SK-N-SH treated with all-trans-retinoic acid at 6 μM for 48 hours (cell line): ENCODE measurements around the gene AKAP10.

Experiments used
- ARNTL ChIP-seq: fragments of 450-650 bp; formaldehyde crosslinking; IDR thresholded peaks from 2 replicates; pipeline ENCODE4 v1.5.0; 2020; ENCODE audit warnings: low read depth, mild to moderate bottlenecking, moderate library complexity, borderline replicate concordance
- BACH2 ChIP-seq: fragments of 250-450 bp; sonication (Bioruptor Pico); IDR thresholded peaks from 2 replicates; pipeline ENCODE4 v1.9.0; 2021; ENCODE audit warnings: mild to moderate bottlenecking, borderline replicate concordance
- CSRNP3 ChIP-seq: fragments of 250-450 bp; sonication (Bioruptor Pico); IDR thresholded peaks from 2 replicates; pipeline ENCODE4 v1.5.1; 2021; ENCODE audit warnings: mild to moderate bottlenecking, moderate library complexity
- ESRRG ChIP-seq: fragments of 250-450 bp; sonication (Bioruptor Pico); IDR thresholded peaks from 2 replicates; pipeline ENCODE4 v1.6.1; 2021; ENCODE audit warnings: mild to moderate bottlenecking
- GLIS3 ChIP-seq: fragments of 250-450 bp; sonication (Bioruptor Pico); IDR thresholded peaks from 2 replicates; pipeline ENCODE4 v1.5.0; 2020; ENCODE audit warnings: mild to moderate bottlenecking, moderate library complexity
- PATZ1 ChIP-seq: fragments of 250-450 bp; sonication (Bioruptor Pico); IDR thresholded peaks from 2 replicates; pipeline ENCODE4 v1.8.0; 2020; ENCODE audit warnings: mild to moderate bottlenecking, moderate library complexity, borderline replicate concordance
- RARB ChIP-seq: fragments of 250-450 bp; sonication (Bioruptor Pico); IDR thresholded peaks from 2 replicates; pipeline ENCODE4 v1.8.0; 2021; ENCODE audit warnings: mild to moderate bottlenecking, moderate library complexity
- TCF4 ChIP-seq: fragments of 250-450 bp; sonication (Bioruptor Pico); IDR thresholded peaks from 2 replicates; pipeline ENCODE4 v1.8.0; 2021; ENCODE audit warnings: mild to moderate bottlenecking, moderate library complexity, borderline replicate concordance
- TOX ChIP-seq: fragments of 250-450 bp; sonication (Bioruptor Pico); IDR thresholded peaks from 2 replicates; pipeline ENCODE4 v1.8.0; 2021; ENCODE audit warnings: mild to moderate bottlenecking, moderate library complexity, borderline replicate concordance
- ZFP3 ChIP-seq: fragments of 250-450 bp; sonication (Bioruptor Pico); IDR thresholded peaks from 2 replicates; pipeline ENCODE4 v1.5.0; 2020; ENCODE audit warnings: mild to moderate bottlenecking, moderate library complexity
- ZFP30 ChIP-seq: fragments of 450-650 bp; formaldehyde crosslinking; IDR thresholded peaks from 2 replicates; pipeline ENCODE4 v1.5.0; 2022; ENCODE audit warnings: mild to moderate bottlenecking, moderate library complexity

- TF ChIP-seq ESRRG (CRISPR knock-in tag) (no peak), GLIS3 (CRISPR knock-in tag) (no peak), BACH2 (CRISPR knock-in tag) (no peak), PATZ1 (no peak), RARB (CRISPR knock-in tag) (no peak), ARNTL (CRISPR knock-in tag) (no peak), ZFP30 (CRISPR knock-in tag) (no peak), TOX (no peak), TCF4 (CRISPR knock-in tag) (no peak), ZFP3 (CRISPR knock-in tag) (no peak), CSRNP3 (CRISPR knock-in tag) (no peak)
Observed at GRCh38 chr17:19979917-19980770, 2.5 kb upstream of the AKAP10 start.
